Activated T-cell treated with anti-CD3 and anti-CD28 coated beads for 4 hours (primary cell): Measurements from ENCODE around the gene SYNJ2.

ENCODE experiments used
- DNase-seq: peaks from one replicate; pipeline ENCODE4 v3.0.0-alpha.2; 2020

SYNJ2 gene

DNA sequence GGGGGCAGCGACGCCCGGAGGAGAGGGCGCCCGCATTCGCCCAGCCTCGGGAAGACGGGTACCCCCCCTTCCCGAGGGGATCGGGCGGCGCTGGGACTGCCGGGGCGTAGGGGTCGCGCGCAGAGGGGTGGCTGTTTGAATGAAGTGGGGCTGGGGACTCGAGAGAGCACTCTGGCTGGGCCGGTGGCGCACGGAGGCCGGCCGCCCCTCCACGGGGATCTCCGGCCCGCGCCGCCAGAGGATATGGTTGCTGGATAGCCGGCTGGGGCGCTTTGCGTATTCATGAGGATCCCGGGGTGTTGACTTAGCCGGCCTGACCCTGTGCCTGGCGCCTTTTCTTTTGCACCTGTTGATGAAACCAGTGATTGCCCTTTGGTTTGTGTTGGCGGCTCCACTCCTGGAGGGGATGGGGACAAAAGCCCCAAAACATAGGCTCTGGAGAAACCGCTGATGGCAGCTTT, 469 bp downstream of the SYNJ2 start:
- DNase-seq: no peak

DNA sequence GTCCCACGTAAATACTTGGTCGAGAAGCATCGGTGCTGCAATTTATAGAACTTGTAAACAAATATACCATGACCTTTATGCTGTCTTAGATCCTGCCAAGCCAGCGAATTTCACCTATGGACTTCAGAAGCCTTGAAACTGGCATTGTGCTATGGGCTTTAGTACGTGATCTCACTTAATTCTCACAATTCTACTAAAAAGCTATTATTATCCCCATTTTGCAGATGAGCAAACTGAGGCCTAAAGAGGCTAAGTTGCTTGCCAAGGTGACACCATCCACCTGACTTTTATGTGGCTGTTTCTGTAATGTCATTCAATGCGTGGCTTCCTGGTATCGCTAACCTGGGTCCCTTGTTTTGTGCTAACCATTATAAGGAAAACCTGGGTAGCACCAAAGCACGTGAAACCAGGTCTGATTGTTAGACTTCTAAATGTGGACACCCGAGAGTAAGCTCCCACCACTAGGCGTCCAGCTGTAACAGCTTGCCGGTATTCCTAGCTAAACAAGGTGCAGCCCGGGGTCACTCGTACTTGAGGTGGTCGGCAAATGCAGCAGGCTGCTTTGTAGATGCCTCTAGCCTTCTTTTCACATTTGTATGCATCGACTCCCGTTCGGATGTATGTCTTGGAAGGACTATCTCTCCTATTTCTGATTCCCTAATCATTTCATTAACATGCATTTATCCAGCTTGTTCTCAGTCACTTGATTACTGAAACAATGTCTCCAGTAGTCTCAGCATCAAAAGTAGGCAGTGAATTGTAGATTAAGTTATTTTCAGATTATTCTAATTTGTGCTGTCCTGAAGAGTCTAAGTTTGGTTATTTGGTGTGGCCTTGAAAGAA, 1.1 kb downstream of the SYNJ2 start:
- no peak for DNase-seq

DNA sequence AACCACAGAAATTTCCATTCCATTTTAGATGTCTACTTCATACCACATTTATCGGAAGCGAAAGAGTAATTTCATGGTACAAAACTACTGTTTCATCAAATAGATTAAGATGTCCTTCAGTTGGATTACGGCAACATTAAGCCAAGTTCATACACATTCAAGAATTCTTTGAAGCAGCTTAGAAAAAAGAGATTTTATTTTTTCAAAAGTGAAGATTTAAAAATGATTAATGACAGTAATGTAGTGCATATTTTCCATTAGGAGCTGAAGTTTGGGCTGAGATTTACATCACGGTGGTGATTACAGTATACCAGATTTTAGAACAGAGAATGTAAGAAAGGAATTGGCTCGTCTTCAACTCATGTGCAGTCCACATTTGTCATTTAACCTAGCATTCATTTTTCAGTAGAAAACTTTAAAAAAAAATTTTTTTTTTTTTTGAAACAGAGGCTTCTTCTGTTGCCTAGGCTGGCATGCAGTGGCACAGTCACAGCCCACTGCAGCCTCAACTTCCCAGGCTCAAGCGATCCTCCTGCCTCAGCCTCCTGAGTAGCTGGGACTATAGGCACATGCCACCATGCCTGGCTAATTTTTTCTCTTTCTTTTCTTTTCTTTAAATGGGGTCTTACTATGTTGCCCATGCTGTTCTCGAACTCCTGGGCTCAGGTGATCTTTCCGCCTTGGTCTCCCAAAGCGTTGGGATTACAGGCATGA, 1.9 kb downstream of the SYNJ2 start:
- DNase-seq: no peak

DNA sequence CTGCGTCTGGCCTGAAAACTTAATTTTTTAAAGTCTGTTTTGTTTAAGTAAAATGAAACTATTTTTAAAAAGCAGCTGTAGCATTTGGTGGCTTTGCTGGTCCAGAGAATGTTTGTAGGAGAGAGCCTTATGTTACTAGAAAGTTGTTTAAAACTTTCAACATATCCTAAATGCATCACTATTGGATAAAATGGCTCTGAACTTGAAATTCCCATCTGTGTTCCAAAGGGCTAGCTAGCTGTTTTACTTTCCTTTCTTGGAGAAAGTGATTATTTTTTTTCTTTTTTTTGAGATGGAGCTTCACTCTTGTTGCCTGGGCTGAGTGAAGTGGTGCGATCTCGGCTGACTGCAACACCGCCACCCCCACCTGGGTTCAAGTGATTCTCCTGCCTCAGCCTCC, 2.5 kb downstream of the SYNJ2 start:
- no peak for DNase-seq

DNA sequence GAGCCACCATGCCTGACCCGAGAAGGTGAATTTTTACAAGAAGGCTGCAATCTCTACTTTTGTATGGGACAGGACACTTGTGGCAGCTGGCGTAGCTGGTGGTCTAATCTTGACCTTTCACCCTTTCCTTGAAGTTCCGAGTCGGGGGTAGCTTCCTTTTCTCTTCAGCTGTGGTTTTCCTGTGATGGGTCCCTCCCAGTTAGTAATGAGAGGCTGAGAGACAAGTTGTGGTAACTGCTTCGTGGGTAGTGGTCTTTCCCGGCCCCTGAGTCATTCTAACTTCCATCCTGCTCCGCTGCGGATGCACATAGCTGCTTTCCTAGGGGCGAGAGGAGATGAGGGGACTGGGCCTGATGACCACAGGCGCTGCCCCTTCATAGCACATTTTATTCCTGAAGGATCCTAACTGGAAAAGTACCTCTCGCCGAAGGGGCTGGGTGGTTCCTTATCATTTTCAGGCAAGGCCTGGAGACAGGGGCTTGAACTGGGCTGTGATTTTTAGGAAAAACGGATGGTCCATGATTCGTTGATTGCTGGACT, 3.1 kb downstream of the SYNJ2 start:
- no peak for DNase-seq

DNA sequence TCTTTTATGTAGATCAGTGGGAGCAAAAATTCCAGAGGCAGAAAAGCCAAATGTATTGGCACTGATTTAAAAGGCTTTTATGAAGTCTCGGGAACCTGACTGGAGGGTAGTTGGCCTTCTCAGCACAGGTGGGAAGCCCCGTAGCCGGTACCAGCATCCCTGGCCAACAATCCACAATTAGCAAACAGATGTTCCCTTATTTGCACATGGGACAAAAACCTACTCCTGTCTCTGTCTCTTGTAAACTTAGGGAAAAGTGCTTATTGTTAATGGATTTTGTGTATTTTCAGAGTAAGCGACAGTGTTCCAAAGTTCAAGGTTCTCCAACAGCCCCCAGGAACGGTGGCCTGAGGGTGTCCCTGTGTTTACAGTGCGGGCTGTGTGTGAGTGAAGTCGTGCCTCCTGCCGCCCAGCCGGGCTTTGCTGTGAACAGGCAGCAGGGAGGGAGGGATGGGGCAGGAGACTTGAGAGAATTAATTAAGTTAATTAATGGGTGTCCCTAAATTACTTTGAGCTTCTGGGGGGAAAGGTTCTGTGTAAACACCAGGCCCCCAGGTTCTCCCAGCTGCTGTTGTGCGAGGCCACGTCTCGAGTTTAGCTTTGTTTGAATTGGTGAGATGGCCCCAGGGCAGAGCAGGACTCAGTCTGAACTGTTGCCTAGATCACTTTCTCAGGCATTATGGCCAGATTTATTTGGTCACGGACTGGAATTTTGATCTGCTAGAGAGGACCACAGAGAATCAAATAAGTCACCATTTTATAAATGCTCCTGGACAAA, 3.9 kb downstream of the SYNJ2 start:
- DNase-seq: no peak

DNA sequence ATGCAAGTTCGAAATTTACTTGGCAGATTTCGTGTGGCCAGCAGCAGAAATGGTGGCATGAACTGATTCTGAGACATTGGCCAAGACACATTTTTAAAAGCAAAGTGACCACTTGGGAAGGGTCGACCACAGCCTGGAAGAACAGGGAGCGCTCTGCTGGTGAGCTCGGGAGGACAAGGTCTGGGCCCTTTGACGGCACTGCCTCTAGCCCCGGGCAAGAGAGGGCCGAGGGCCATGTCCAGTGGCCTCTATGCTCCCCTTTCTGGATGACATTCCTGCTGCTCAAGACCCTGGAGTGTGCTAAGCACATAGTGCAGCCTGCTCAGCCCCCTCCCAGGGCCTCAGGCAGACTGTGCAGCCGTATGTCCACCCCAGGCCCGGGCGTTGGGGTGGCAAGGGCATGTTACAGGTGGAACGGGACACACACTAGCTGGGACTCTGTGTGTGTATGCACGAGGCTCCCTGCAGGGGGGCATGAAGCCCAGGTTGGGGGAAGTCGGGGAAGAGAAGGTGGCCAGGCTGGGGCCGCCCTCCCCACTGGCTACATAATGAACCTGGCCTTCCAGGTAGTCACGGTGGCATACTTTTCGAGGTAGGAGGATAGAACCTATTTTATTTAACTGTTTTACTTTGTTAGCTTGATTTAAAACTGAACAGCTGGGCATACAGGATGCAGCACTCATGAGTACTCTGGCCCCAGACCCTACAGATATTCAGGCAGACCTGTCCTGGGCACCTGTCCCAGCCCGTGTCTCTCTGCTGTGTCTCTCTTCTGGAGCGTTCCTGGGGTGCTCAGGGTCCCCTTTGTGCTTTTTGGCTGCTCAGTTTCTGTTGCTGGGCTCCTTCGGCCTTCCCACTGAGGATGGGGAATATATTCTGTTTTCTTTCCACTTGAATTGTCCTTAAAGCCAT, 6.4 kb downstream of the SYNJ2 start:
- no peak for DNase-seq

DNA sequence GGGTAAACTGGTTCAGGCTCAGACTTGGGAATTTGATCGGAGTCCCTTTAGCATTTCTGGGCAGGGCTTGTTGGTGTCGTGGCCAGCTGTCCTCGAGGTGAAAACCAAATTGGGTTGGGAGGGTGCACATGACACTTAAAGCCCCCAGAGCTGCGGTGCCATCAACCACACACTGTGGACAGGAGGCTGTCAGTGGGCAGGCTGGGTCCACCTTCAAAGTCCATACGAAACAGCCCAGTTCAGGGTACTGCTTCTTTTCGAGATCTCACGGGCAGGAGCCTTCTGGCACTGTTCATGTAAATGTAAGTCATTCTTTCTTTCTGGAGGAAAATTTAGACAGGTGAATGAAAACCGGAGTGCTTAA, 7.0 kb downstream of the SYNJ2 start:
- no peak for DNase-seq

DNA sequence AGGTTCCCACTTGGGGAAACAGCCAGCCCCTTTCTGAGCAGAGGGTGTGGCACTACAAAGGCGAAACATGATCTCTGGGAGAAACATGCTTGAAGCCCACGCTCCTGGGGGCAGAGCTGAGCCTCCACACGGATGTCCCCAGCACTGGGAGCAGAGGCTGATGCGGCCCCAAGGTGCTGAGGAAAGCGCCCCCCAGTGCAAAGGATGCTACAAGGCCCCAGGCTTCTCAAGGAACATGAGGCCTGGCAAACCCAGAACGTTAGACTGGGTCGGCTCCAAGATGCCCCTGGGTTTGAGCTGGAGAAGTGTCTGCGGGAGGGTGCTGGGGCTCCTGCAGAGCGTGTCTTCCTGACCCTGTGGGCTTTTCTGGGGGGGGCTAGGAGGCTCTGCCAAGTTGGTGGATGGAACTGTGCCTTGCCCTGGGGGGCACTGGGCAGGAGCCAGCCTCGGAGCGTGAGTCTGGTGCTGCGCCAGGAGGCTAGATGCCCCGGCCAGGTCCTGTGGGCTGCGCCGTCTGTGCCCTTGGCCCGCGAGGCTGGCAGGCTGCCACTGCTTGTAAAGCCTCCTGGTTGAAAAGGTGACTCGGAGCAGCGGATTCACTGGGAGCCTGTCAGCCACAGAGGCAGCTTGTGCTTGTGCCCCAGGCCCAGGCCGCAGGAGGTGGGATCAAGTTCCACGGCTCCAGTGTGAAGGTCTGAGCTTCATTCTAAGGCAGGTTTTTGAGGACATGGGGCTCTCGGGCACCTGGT, 8.1 kb downstream of the SYNJ2 start:
- DNase-seq: no peak

DNA sequence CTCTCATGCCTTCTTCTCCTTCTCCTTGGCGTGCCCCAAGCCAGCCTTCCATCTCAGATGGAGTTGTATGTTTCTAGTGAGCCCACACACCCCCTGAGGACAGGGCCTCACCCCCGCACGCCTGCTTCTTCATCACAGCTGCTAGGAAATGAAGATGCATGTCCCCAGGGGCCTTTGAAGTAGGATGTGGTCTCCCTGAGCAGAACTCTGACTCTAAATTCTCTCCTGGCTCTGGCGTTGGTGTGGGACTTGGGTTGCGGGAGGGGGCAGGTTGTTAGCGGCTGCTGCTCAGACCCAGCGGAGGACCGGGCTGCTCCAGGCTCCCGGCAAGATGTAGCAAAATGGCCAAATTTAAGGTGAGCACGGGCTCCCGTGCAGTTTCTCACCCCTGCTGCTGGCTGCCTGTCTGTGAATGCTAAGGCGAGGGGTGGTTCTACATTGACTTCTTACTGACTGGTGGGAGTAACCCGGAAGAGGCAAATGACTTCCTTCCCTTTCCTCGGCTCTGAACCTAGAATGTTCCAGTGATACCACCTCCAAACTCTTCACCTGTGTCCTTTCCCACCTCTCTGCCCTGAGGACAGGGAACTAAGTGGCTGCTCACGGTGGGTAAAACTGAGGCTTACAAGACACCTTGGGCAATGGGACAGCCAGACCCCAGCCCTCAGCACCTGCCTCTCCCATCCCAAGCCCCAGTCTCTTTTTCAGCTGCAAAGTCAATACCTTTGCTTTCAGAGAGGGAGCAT, 8.8 kb downstream of the SYNJ2 start:
- peak; percentile 40 for DNase-seq

DNA sequence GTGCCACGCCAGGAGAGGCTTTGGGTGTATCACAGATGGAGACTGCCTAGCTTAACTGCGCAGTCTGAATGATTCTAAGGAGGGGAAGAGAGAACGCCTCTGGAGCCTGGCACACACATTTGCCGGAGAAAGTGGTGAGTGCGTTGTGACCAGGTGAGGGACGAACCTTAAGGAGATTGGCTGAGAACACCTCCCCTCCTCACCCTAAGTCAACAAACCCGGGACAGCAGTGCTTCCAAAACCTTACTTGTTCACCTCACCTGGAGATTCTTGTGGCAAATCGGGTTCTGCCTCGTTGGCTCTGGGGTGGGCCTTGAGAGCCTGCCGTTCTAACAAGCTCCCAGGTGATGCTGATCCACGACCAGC, 9.4 kb downstream of the SYNJ2 start:
- DNase-seq: no peak

DNA sequence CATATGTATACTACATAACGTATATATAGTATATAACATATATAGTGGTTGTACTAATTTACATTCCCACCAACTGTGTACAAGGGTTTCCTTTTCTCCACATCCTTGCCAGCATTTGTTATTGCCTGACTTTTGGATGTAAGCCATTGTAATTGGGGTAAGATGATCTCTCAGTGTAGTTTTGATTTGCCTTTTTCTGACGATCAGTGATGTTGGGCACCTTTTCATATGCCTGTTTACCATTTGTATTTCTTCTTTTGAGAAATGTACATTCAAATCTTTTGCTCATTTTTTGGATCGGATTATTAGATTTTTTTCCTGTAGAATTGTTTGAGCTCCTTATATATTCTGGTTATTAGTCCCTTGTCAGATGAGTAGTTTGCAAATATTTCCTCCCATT, 11.4 kb downstream of the SYNJ2 start:
- no peak for DNase-seq

DNA sequence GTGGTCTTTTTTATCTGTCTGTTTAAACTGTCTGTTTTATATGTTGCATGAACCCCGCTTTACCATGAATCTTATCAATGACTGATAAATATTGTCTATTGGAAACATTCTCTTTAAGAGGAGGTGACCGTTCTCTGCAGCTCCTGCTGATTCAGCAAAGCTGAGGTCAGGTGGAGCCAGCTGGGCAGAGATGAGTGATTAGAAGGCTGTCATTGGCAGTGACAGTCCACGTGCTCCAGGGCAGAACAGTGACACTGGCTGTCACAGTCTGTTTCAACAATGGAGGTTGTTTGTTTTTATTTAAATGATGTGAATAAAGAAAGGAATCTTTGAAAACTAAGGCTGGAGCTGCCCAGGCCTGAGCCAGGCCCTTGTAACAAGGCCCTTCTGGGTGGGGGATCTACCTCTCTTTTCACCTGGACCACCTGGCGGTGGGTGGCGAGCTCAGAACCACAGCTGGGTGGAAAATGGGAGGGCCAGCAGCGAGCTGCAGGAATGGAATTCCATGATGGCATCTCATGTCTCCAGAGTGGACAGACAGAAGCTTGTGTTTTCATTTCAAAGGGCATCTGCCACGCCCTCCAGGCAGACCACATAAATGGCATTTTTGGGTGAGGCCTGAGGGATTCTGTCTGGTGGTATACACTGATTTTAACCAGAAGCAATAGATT, 12.6 kb downstream of the SYNJ2 start:
- no peak for DNase-seq

DNA sequence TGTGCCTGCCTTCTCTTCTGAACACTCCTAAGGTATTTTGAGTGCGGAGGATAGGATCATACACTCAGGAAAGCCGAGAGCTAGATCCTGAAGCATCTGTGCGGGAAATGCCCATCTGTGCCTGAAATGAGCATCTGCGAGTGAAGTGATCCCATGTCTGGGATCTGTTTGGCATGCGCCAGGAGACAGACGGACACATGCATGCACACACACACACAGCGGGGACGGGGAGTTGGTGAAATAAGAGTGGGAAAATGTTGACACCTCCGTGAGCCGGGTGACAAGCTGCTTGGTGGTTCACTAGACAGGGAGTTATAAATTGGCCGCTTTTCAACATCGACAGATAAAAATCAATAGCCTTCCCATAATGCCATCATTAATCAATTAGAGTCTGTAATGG, 13.8 kb downstream of the SYNJ2 start:
- no peak for DNase-seq

DNA sequence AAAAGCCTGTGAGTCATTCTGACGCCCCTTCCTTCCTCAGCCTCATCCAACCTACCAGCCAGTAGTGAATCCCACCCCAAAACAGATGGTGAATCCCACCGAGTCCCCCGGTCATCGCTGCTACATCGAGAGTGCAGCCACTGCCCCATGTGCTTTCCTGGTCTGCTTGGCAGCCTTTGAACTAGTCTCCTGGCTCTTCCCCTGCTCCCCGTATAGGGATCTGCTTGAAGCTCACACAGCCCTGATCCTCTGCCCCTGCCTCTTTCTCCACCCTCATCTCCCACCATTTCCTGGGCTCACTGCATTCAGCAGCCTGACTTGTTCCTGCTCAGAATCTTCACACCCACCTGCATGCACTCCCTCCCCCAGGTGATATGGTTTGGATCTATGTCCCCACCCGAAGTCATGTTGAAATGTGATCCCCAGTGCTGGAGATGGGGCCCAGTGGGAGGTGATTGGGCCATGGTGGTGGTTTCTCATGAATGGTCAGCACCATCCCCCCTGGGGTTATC, 14.6 kb downstream of the SYNJ2 start:
- DNase-seq: no peak

DNA sequence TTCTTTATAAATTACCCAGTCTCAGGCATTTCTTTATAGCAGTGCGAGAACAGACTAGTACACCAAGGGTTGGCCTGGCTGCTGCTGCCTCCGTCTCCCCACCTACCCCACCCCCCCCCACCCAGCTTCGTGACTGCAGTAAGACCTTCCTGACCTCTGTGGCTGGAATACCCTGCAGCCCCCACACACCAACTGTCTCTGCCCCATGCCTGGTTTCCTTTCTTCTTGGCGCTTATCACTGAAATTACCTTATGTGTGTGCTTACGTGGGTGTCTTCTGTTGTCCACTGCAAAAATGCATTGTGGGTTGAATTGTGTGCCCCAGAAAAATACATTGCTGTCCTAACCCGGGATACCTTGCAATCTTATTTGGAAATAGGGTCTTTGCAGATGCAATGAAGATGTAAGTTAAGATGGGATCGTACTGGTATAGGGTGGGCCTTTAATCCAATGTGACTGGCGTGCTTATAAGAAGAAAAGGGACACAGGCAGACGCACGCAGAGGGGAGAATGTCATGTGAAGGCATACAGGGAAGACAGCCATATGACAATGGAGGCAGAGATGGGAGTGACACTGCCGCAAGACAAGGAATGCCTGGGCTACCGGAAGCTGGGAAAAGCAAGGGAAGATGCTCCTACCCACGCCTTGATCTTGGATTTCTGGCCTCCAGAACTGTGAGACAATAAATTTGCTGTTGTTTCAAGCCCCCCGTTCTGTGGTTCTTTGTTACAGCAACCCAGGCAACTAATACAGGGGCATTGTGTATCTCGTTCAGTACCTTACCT, 15.4 kb downstream of the SYNJ2 start:
- DNase-seq: no peak

DNA sequence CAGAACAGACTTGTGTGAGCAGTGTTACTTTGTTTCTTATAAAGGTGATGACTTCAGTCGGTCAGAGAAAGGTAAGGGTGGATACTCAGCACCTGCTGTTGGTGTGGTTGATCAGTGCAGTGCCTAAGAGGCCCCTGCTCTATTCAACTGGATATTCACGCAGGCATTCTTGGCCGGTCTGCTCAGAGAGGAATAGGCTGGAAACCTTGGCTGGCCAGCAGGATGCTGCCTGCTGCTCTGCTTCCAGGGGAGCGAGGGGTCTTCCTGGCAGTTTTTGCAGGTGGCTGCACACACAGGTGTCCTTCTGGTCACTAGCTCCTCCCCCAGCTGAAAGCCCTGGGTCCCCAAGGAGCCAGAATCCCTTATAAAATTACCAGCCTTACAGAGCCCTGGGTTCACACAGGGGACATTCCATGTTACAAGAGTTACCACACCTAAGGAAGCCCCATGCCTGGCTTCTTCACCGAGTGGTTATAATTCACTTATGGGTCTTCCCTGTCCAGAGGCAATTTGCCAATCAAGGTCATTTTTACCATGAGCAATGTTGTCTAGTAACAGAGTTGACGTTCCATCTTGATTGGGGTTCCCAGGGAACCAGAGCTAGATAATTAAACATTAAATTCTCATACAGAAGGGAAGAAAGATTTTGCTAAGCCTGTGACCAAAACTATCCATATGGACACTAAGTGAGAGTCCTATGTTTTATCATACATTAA, 16.4 kb downstream of the SYNJ2 start:
- DNase-seq: no peak

DNA sequence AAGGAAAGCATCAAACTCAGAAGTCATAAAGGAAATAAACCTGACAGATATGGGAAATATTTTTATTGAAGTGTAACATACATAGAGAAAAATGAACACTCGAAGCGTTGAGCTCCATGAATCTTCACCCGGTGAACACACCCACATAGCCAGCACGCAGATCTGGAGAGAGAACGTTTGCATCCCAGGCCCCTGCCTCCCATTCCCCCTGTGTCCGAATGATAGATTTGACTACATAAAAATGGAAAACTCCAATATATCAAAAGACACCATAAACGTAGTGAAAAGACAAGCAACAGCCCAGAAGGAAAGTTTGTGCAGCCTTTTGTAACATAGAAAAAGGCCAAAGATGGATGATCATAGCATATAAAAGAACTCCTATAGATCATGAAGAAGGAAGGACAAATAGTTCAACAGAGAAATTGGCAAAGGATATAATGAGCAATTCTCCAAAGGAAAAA, 17.1 kb downstream of the SYNJ2 start:
- DNase-seq: no peak
